Measurements from ENCODE around the gene PNMA8A. TPM values are rescaled to one million over a fixed set of nuclear protein-coding genes. Genes with fewer than 3 reads are reported as not detected.

PNMA8A gene
- polyA plus RNA-seq, 1 donor (not counting 4 experiments of a cell fraction or from before 2014, with no cell fraction given): 0.24 TPM

DNA sequence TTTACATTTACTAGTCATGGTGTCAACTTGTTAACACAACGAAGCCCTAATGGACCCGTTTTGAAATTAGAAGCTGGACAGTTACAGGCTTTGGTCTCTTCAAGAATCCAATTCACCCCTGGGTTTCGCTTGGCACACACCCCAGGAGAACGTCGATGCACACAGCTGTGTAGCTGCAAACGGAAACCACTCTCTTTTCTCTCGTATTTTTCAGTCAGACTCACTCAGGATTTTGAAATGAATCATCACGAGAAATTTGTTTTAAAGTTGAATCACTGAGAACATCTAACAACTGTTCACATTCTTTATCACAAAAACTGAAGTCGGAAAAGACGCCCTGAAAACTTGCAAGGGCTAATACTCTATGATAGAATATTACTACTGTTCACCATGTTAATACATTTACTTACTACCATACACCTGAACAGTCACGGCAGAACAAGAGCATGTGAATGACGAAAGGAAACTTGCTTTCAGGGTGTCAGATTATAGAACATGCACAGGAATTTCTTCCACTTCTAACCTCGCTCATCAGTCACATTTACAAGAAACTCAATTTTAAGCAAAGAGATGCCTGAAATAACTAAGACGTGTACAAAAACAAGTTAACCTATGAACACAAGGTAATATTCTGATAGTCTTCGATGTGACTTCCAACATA, 4.7 kb downstream of the PNMA8A start:
- dilution Hi-C loops (cut with MboI; ENCODE audit: extremely low pct_ligation_motif_present, low sequenced_read_pairs): no loop called here
- Histone ChIP-seq H3K4me1 (ENCODE audit: control insufficient read depth, extremely low read depth, insufficient read depth, low read length) (peaks cover 29% of the 10 kb centered on the region), H3K4me3 (ENCODE audit: control insufficient read depth in 2 of 3, extremely low read depth in 1 of 3, insufficient read depth in 2 of 3, low read depth in 1 of 3, low read length in 3 of 3) (peak overlapping the region in 1 of 3 experiments; percentile 26), H3K9me3 (ENCODE audit: control insufficient read depth, low read depth, low read length) (no peaks in the 10 kb centered on the region), H3K9ac (ENCODE audit: control insufficient read depth, extremely low read depth, insufficient read depth, low read length) (peak overlapping the region; percentile 30), H3K79me2 (ENCODE audit: control insufficient read depth, insufficient read depth, low read length) (no peaks in the 10 kb centered on the region), H3K27ac (ENCODE audit: control insufficient read depth, insufficient read depth, low read length) (peak overlapping the region; percentile 67), H2AFZ (ENCODE audit: control insufficient read depth, low read length) (no peak overlapping the region), H4K20me1 (ENCODE audit: control insufficient read depth, extremely low read depth, insufficient read depth, low read length) (no peaks in the 10 kb centered on the region), H3K4me2 (ENCODE audit: control insufficient read depth, extremely low read depth, insufficient read depth, low read depth, low read length) (peak overlapping the region; percentile 55), H3K27me3 (ENCODE audit: control insufficient read depth, extremely low read depth, insufficient read depth, low read length) (no peaks in the 10 kb centered on the region), H3K9me1 (ENCODE audit: control insufficient read depth, extremely low read depth, insufficient read depth, low read length) (no peaks in the 10 kb centered on the region), H3K36me3 (ENCODE audit: control insufficient read depth in 2 of 2, extremely low read depth in 1 of 2, insufficient read depth in 2 of 2, low read length in 2 of 2) (no peaks in the 10 kb centered on the region)
- peak; percentile 30 for DNase-seq (ENCODE audit: low read depth, low spot score)
- TF ChIP-seq, protein P1, sequence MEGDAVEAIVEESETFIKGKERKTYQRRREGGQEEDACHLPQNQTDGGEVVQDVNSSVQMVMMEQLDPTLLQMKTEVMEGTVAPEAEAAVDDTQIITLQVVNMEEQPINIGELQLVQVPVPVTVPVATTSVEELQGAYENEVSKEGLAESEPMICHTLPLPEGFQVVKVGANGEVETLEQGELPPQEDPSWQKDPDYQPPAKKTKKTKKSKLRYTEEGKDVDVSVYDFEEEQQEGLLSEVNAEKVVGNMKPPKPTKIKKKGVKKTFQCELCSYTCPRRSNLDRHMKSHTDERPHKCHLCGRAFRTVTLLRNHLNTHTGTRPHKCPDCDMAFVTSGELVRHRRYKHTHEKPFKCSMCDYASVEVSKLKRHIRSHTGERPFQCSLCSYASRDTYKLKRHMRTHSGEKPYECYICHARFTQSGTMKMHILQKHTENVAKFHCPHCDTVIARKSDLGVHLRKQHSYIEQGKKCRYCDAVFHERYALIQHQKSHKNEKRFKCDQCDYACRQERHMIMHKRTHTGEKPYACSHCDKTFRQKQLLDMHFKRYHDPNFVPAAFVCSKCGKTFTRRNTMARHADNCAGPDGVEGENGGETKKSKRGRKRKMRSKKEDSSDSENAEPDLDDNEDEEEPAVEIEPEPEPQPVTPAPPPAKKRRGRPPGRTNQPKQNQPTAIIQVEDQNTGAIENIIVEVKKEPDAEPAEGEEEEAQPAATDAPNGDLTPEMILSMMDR (optimal IDR thresholded peaks at IDR 0.05 in 1 of 3, IDR thresholded peaks at IDR 0.05 in 1 of 3, conservative IDR thresholded peaks at IDR 0.05 in 1 of 3; ENCODE audit: extremely low read depth in 1 of 3, insufficient read depth in 2 of 3, low read length in 3 of 3): no peak
- no peak for TF ChIP-seq EZH2 (IDR thresholded peaks at IDR 0.05; ENCODE audit: low read length)
- FAIRE-seq: peak; percentile 96

- no peak overlapping the region for H3K4me2 ChIP-seq (ENCODE audit: control insufficient read depth, extremely low read depth, insufficient read depth, low read depth, low read length)
- H3K9me3 ChIP-seq (ENCODE audit: control insufficient read depth, low read depth, low read length): no peaks in the 10 kb centered on the region
- H3K36me3 ChIP-seq (ENCODE audit: control insufficient read depth in 2 of 2, extremely low read depth in 1 of 2, insufficient read depth in 2 of 2, low read length in 2 of 2): no peaks in the 10 kb centered on the region
- dilution Hi-C loops (cut with MboI; ENCODE audit: extremely low pct_ligation_motif_present, low sequenced_read_pairs): no loop called here
- no peak for TF ChIP-seq EZH2 (IDR thresholded peaks at IDR 0.05; ENCODE audit: low read length)
- TF ChIP-seq, protein P1 (optimal IDR thresholded peaks at IDR 0.05 in 1 of 3, IDR thresholded peaks at IDR 0.05 in 1 of 3, conservative IDR thresholded peaks at IDR 0.05 in 1 of 3; ENCODE audit: extremely low read depth in 1 of 3, insufficient read depth in 2 of 3, low read length in 3 of 3): no peak
- no peak for DNase-seq (ENCODE audit: low read depth, low spot score)
- no peak overlapping the region for H3K9ac ChIP-seq (ENCODE audit: control insufficient read depth, extremely low read depth, insufficient read depth, low read length)
- H2AFZ ChIP-seq (ENCODE audit: control insufficient read depth, low read length): no peak overlapping the region
- peaks cover 41% of the 10 kb centered on the region for H3K4me1 ChIP-seq (ENCODE audit: control insufficient read depth, extremely low read depth, insufficient read depth, low read length)
- no peak overlapping the region for H3K27ac ChIP-seq (ENCODE audit: control insufficient read depth, insufficient read depth, low read length)
- no peak for FAIRE-seq
- H3K27me3 ChIP-seq (ENCODE audit: control insufficient read depth, extremely low read depth, insufficient read depth, low read length): no peaks in the 10 kb centered on the region
- no peaks in the 10 kb centered on the region for H3K9me1 ChIP-seq (ENCODE audit: control insufficient read depth, extremely low read depth, insufficient read depth, low read length)
- H3K79me2 ChIP-seq (ENCODE audit: control insufficient read depth, insufficient read depth, low read length): no peaks in the 10 kb centered on the region
- no peak overlapping the region for H3K4me3 ChIP-seq (ENCODE audit: control insufficient read depth in 2 of 3, extremely low read depth in 1 of 3, insufficient read depth in 2 of 3, low read depth in 1 of 3, low read length in 3 of 3)
- H4K20me1 ChIP-seq (ENCODE audit: control insufficient read depth, extremely low read depth, insufficient read depth, low read length): no peaks in the 10 kb centered on the region
Observed at GRCh38 chr19:46463516-46463915, 7.8 kb downstream of the PNMA8A start.

Measured in keratinocyte (primary cell).